A673 (cell line): ENCODE data around the gene FTO. TPM values are rescaled to one million over a fixed set of nuclear protein-coding genes. Genes with fewer than 3 reads are reported as not detected.

ENCODE experiments used
- BruUV-seq: library from RNA; stranded (reverse); fragments of 400-500 nt; replicated peaks from 2 replicates; lab custom pipeline; 2021; lab: Mats Ljungman, UMichigan
- CTCF ChIA-PET: fragments of 300-600 bp; sonication (Branson Sonifier 250); formaldehyde crosslinking; loops from one replicate; lab custom pipeline; 2022; ENCODE audit warnings: antibody characterized with exemption; lab: Charles Lee
- POLR2A ChIA-PET: fragments of 300-600 bp; sonication (Branson Sonifier 250); formaldehyde crosslinking; loops from one replicate; lab custom pipeline; 2022; ENCODE audit warnings: antibody characterized with exemption; ENCODE audit not compliant: low non-redundant PET; lab: Charles Lee
- DNase-seq: peaks from one replicate; pipeline ENCODE4 v3.0.0-alpha.2; 2015; ENCODE audit warnings: low spot score
- H3K27ac ChIP-seq: fragments of 200-600 bp; sonication (generic); 2 replicates; pipeline ENCODE4 v1.5.1; 2016; ENCODE audit warnings: mixed run types, low read depth, mild to moderate bottlenecking, mixed read lengths, antibody characterized with exemption, low read length; ENCODE audit not compliant: poor library complexity, severe bottlenecking
- H3K27me3 ChIP-seq: fragments of 200-600 bp; sonication (generic); replicated peaks from 2 replicates; pipeline ENCODE4 v1.6.1; 2017; ENCODE audit warnings: mixed run types, low read depth, mild to moderate bottlenecking, mixed read lengths, antibody characterized with exemption, low read length; ENCODE audit not compliant: insufficient read depth, poor library complexity
- H3K36me3 ChIP-seq: fragments of 200-600 bp; sonication (generic); 2 replicates; pipeline ENCODE4 v1.6.1; 2016; ENCODE audit warnings: mixed run types, mild to moderate bottlenecking, mixed read lengths, antibody characterized with exemption, low read length; ENCODE audit not compliant: insufficient read depth, poor library complexity, severe bottlenecking
- H3K4me1 ChIP-seq: fragments of 200-600 bp; sonication (generic); 2 replicates; pipeline ENCODE4 v1.6.1; 2017; ENCODE audit warnings: mixed run types, mild to moderate bottlenecking, mixed read lengths, antibody characterized with exemption, low read length; ENCODE audit not compliant: insufficient read depth, poor library complexity, severe bottlenecking
- H3K4me3 ChIP-seq: fragments of 200-600 bp; sonication (generic); 2 replicates; pipeline ENCODE4 v1.5.1; 2016; ENCODE audit warnings: low read depth, mixed run types, mild to moderate bottlenecking, mixed read lengths, low read length; ENCODE audit not compliant: poor library complexity, severe bottlenecking
- H3K9me3 ChIP-seq: fragments of 200-600 bp; sonication (generic); 2 replicates; pipeline ENCODE4 v1.6.1; 2016; ENCODE audit warnings: mixed run types, low read depth, mild to moderate bottlenecking, mixed read lengths, antibody characterized with exemption, low read length; ENCODE audit not compliant: poor library complexity, severe bottlenecking
- CTCF ChIP-seq: fragments of 300-800, 200-600 bp; sonication (generic); conservative IDR thresholded peaks from 2 replicates; pipeline ENCODE4 v1.5.1; 2017; ENCODE audit warnings: low read depth, mild to moderate bottlenecking, antibody characterized with exemption, low read length, moderate library complexity, mixed read lengths
- EZH2 ChIP-seq: fragments of 200-600 bp; sonication (generic); IDR thresholded peaks from 2 replicates; pipeline ENCODE4 v1.6.1; 2017; ENCODE audit warnings: borderline replicate concordance, low read depth, mild to moderate bottlenecking, mixed read lengths, antibody characterized with exemption, low read length; ENCODE audit not compliant: poor library complexity, severe bottlenecking
- intact Hi-C: fragments of 100-400 bp; cut with micrococcal nuclease; formaldehyde crosslinking; loops from one replicate; pipeline ENCODE4 v1.10.0; 2022; ENCODE audit not compliant: unreplicated experiment
- total RNA-seq: library from RNA; stranded (reverse); gene quantifications from 2 replicates; pipeline ENCODE4 v1.2.3, GENCODE V29; 2021

Gene FTO
- total RNA-seq, 1 experiment from 2014 or later: 73.4 TPM

DNA sequence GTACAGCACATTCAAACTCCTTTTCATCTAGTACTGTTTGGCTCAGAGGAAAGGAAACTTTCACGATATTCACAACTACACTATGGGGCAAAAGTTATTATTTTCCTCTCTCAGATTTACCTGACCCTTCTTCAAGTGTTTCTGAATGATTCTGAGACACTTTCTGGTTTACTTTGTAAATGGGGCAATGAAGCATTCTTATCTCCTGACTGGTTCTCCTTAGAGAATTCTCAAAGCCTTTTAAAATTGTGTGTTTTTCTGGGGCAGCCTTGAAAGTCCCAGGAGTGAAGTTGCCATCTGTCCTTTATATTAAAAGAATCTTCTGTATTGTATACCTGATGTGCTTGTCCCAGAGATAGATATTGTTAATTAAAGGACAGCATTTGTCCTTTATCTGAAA lies 264.9 kb downstream of the FTO start:
- no TSS peak for BruUV-seq
- Histone ChIP-seq H3K36me3 (no peaks in the 10 kb centered on the region), H3K4me1 (peaks cover 20% of the 10 kb centered on the region), H3K9me3 (no peaks in the 10 kb centered on the region), H3K27ac (no peak overlapping the region), H3K27me3 (no peaks in the 10 kb centered on the region), H3K4me3 (no peak overlapping the region)
- CTCF ChIA-PET: no interaction called here
- no peak for DNase-seq
- intact Hi-C loops: no loop called here
- TF ChIP-seq EZH2 (no peak), CTCF (no peak)
- POLR2A ChIA-PET: no interaction called here

GRCh38 chr16:53971616-53972015 lies 267.7 kb downstream of the FTO start:
- no TSS peak for BruUV-seq
- H3K27me3 ChIP-seq: no peaks in the 10 kb centered on the region
- intact Hi-C loops: no loop called here
- no peak overlapping the region for H3K4me3 ChIP-seq
- no peaks in the 10 kb centered on the region for H3K9me3 ChIP-seq
- DNase-seq: no peak
- CTCF ChIA-PET: no interaction called here
- no peak for TF ChIP-seq EZH2
- no peak for TF ChIP-seq CTCF
- H3K27ac ChIP-seq: no peak overlapping the region
- POLR2A ChIA-PET: no interaction called here
- H3K36me3 ChIP-seq: no peaks in the 10 kb centered on the region
- peaks cover 30% of the 10 kb centered on the region for H3K4me1 ChIP-seq

DNA sequence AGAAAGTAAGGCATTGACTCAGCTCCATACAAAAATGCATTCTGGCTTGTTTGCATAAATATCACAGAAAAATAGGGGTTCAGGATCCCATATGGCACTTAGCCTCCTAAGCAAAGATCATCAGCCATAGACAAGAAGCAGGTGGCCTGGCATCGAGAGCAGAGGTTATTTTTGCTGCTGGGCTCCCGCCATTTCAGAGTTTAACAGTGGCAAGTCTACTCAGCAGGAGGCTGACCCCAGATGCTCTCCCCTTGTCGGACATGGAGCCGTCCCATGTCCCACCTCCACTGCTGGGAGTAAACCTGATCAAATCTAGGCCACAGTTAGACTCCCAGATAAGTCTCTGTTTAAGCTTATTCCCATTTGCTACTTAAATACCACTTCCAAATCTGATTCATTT lies 269.1 kb downstream of the FTO start:
- Histone ChIP-seq H3K27ac (no peak overlapping the region), H3K4me3 (no peak overlapping the region), H3K9me3 (no peaks in the 10 kb centered on the region), H3K4me1 (peaks cover 15% of the 10 kb centered on the region), H3K36me3 (no peaks in the 10 kb centered on the region), H3K27me3 (no peaks in the 10 kb centered on the region)
- DNase-seq: no peak
- TF ChIP-seq EZH2: no peak
- no peak for TF ChIP-seq CTCF
- ChIA-PET POLR2A (interaction anchor here (0.6 kb wide), 1 partner anchor 326 kb away, joined by 4 read pairs; no protein-coding TSS in a partner anchor), CTCF (no interaction called here)
- intact Hi-C loops: no loop called here
- BruUV-seq: no TSS peak
